ENCODE data around the gene CCDC127.

- TF ChIP-seq CTCF (IDR thresholded peaks at IDR 0.05) (no peak), EP300 (IDR thresholded peaks at IDR 0.05) (no peak)
Observed at GRCh38 chr5:264338-264737, 46.4 kb upstream of the CCDC127 start.
